ENCODE measurements around the gene RNU1-3.
"Not testable (repeated sequence)": the region's sequence is repeated elsewhere in the genome, so short reads cannot be mapped to it uniquely, and the experiment has no call there.

RNU1-3 gene

GRCh38 chr1:16639091-16640031 is 27.4 kb downstream of the RNU1-3 start:
- not testable (repeated sequence) for DNase-seq (ENCODE audit: low read depth, low spot score)

- not testable (repeated sequence) for DNase-seq (ENCODE audit: low read depth, low spot score)
Measured at GRCh38 chr1:16637941-16638778, 28.6 kb downstream of the RNU1-3 start.

GRCh38 chr1:16636551-16637195 is 30.1 kb downstream of the RNU1-3 start:
- not testable (repeated sequence) for DNase-seq (ENCODE audit: low read depth, low spot score)

GRCh38 chr1:16635959-16636358 is 30.8 kb downstream of the RNU1-3 start:
- not testable (repeated sequence) for DNase-seq (ENCODE audit: low read depth, low spot score)

- not testable (repeated sequence) for DNase-seq (ENCODE audit: low read depth, low spot score)
Measured at GRCh38 chr1:16633540-16634282, 33.0 kb downstream of the RNU1-3 start.

- not testable (repeated sequence) for DNase-seq (ENCODE audit: low read depth, low spot score)
Measured at GRCh38 chr1:16632044-16632850, 34.5 kb downstream of the RNU1-3 start.

- no peak for DNase-seq (ENCODE audit: low read depth, low spot score)
Measured at GRCh38 chr1:16631248-16632043, 35.3 kb downstream of the RNU1-3 start.

GRCh38 chr1:16630661-16631247 is 36.0 kb downstream of the RNU1-3 start:
- DNase-seq (ENCODE audit: low read depth, low spot score): no peak

- not testable (repeated sequence) for DNase-seq (ENCODE audit: low read depth, low spot score)
Measured at GRCh38 chr1:16629916-16630530, 36.7 kb downstream of the RNU1-3 start.

- DNase-seq (ENCODE audit: low read depth, low spot score): no peak
Measured at GRCh38 chr1:16628361-16629111, 38.2 kb downstream of the RNU1-3 start.

- not testable (repeated sequence) for DNase-seq (ENCODE audit: low read depth, low spot score)
Measured at GRCh38 chr1:16626409-16626983, 40.3 kb downstream of the RNU1-3 start.

- no peak for DNase-seq (ENCODE audit: low read depth, low spot score)
Measured at GRCh38 chr1:16625497-16626408, 41.0 kb downstream of the RNU1-3 start.

- DNase-seq (ENCODE audit: low read depth, low spot score): not testable (repeated sequence)
Measured at GRCh38 chr1:16623812-16624719, 42.7 kb downstream of the RNU1-3 start.

- not testable (repeated sequence) for DNase-seq (ENCODE audit: low read depth, low spot score)
Measured at GRCh38 chr1:16623337-16623736, 43.4 kb downstream of the RNU1-3 start.

- DNase-seq (ENCODE audit: low read depth, low spot score): not testable (repeated sequence)
Measured at GRCh38 chr1:16621681-16622315, 45.0 kb downstream of the RNU1-3 start.
